ENCODE results near the gene ZDHHC14. TPM values are rescaled to one million over a fixed set of nuclear protein-coding genes. Genes with fewer than 3 reads are reported as not detected.

ZDHHC14 gene
- total RNA-seq, 4 donors from 2014 or later = 9.1 to 20.6 (median 12.5) TPM

- peaks cover 0 to 7% (median 0%) of the 10 kb centered on the region in 4 donors for H3K4me1 ChIP-seq
- H3K27ac ChIP-seq = no peak overlapping the region
- no peaks in the 10 kb centered on the region for H3K36me3 ChIP-seq
- H3K4me3 ChIP-seq = no peak overlapping the region
- no peaks in the 10 kb centered on the region for H3K9me3 ChIP-seq
- no peaks in the 10 kb centered on the region for H3K27me3 ChIP-seq
- TF ChIP-seq POLR2A (IDR thresholded peaks at IDR 0.05) (no peak), CTCF (IDR thresholded peaks at IDR 0.05) (no peak)
- no peak for DNase-seq
These were observed 107.7 kb downstream of the ZDHHC14 start for GRCh38 chr6:157488716-157489118.

GRCh38 chr6:157490611-157491269, 109.8 kb downstream of the ZDHHC14 start:
- Histone ChIP-seq H3K9me3 (no peaks in the 10 kb centered on the region), H3K36me3 (no peaks in the 10 kb centered on the region), H3K27me3 (no peaks in the 10 kb centered on the region), H3K27ac (no peak overlapping the region), H3K4me1 (peaks cover 0 to 7% (median 0%) of the 10 kb centered on the region in 4 donors), H3K4me3 (no peak overlapping the region)
- no peak for DNase-seq
- TF ChIP-seq CTCF (IDR thresholded peaks at IDR 0.05) = no peak
- no peak for TF ChIP-seq POLR2A (IDR thresholded peaks at IDR 0.05)

GRCh38 chr6:157491571-157492232, 110.7 kb downstream of the ZDHHC14 start:
- DNase-seq = no peak
- no peak overlapping the region for H3K27ac ChIP-seq
- no peaks in the 10 kb centered on the region for H3K36me3 ChIP-seq
- no peaks in the 10 kb centered on the region for H3K27me3 ChIP-seq
- peaks cover 0 to 6% (median 0%) of the 10 kb centered on the region in 4 donors for H3K4me1 ChIP-seq
- no peaks in the 10 kb centered on the region for H3K9me3 ChIP-seq
- no peak for TF ChIP-seq CTCF (IDR thresholded peaks at IDR 0.05)
- no peak for TF ChIP-seq POLR2A (IDR thresholded peaks at IDR 0.05)
- H3K4me3 ChIP-seq = no peak overlapping the region

- Histone ChIP-seq H3K4me1 (peaks cover 0 to under 1% (median 0%) of the 10 kb centered on the region in 4 donors), H3K27me3 (no peaks in the 10 kb centered on the region), H3K27ac (no peak overlapping the region), H3K4me3 (no peak overlapping the region), H3K9me3 (no peaks in the 10 kb centered on the region), H3K36me3 (no peaks in the 10 kb centered on the region)
- no peak for DNase-seq
- TF ChIP-seq POLR2A (IDR thresholded peaks at IDR 0.05) (no peak), CTCF (IDR thresholded peaks at IDR 0.05) (no peak)
These were observed 111.3 kb downstream of the ZDHHC14 start for GRCh38 chr6:157492249-157492648.

GRCh38 chr6:157492741-157493140, 111.8 kb downstream of the ZDHHC14 start:
- H3K27ac ChIP-seq = no peak overlapping the region
- no peaks in the 10 kb centered on the region for H3K9me3 ChIP-seq
- no peak for TF ChIP-seq POLR2A (IDR thresholded peaks at IDR 0.05)
- TF ChIP-seq CTCF (IDR thresholded peaks at IDR 0.05) = no peak
- H3K27me3 ChIP-seq = no peaks in the 10 kb centered on the region
- no peaks in the 10 kb centered on the region for H3K36me3 ChIP-seq
- no peak overlapping the region for H3K4me3 ChIP-seq
- no peak for DNase-seq
- H3K4me1 ChIP-seq = no peaks in the 10 kb centered on the region

Measured in Peyer's patch (tissue), 4 donors.